ENCODE measurements around the gene TMEM170B.

- TF ChIP-seq POLR2A (IDR thresholded peaks at IDR 0.05): no peak
- TF ChIP-seq CTCF (IDR thresholded peaks at IDR 0.05): no peak
Measured at GRCh38 chr6:11528996-11529395, 8.6 kb upstream of the TMEM170B start.
